Panc1 (cell line): ENCODE data around the gene RBMS3. TPM values are rescaled to one million over a fixed set of nuclear protein-coding genes. Genes with fewer than 3 reads are reported as not detected.

ENCODE experiments used
- ATAC-seq: fragments of 200-7000 bp; cut with Tn5 transposase; 2 replicates; pipeline ENCODE4 v1.9.1; 2020; ENCODE audit warnings: mild to moderate bottlenecking, moderate library complexity
- BruUV-seq: library from RNA; stranded (reverse); fragments of 400-500 nt; replicated peaks from 2 replicates; lab custom pipeline; 2021; lab: Mats Ljungman, UMichigan
- CTCF ChIA-PET: fragments of 300-600 bp; sonication (Branson Sonifier 250); formaldehyde crosslinking; loops from one replicate; lab custom pipeline; 2022; ENCODE audit warnings: antibody characterized with exemption; lab: Charles Lee
- POLR2A ChIA-PET: fragments of 300-600 bp; sonication (Branson Sonifier 250); formaldehyde crosslinking; loops from one replicate; lab custom pipeline; 2022; ENCODE audit warnings: antibody characterized with exemption; lab: Charles Lee
- DNase-seq: peaks from one replicate; pipeline ENCODE4 v3.0.0-alpha.2; 2010; ENCODE audit warnings: low read depth, low spot score
- H3K27ac ChIP-seq: 2 replicates; pipeline ENCODE4 v1.5.1; 2011; ENCODE audit warnings: mild to moderate bottlenecking, low read length, inconsistent platforms
- H3K27me3 ChIP-seq: fragments of 200-500 bp; sonication (Bioruptor generic); 2 replicates; pipeline ENCODE4 v1.6.0; 2014; ENCODE audit warnings: low read length, inconsistent platforms; ENCODE audit not compliant: control insufficient read depth, insufficient read depth
- H3K36me3 ChIP-seq: fragments of 200-500 bp; sonication (Bioruptor generic); 2 replicates; pipeline ENCODE4 v1.5.1; 2014; ENCODE audit warnings: inconsistent platforms, mild to moderate bottlenecking, low read length, moderate library complexity; ENCODE audit not compliant: control insufficient read depth, insufficient read depth
- H3K4me1 ChIP-seq: 2 replicates; pipeline ENCODE4 v1.5.1; 2011; ENCODE audit warnings: inconsistent platforms, mild to moderate bottlenecking, low read length, moderate library complexity; ENCODE audit not compliant: control insufficient read depth, insufficient read depth
- H3K4me3 ChIP-seq, 2 experiments: 2 replicates each; pipeline ENCODE4 v1.5.1; 2011 to 2012; ENCODE audit warnings: low read depth in 2 of 2, low read length in 2 of 2, mild to moderate bottlenecking in 2 of 2, inconsistent platforms in 1 of 2, moderate library complexity in 1 of 2
- H3K9me3 ChIP-seq: fragments of 200-500 bp; sonication (Bioruptor generic); 2 replicates; pipeline ENCODE4 v1.5.1; 2014; ENCODE audit warnings: low read depth, mild to moderate bottlenecking, inconsistent platforms, low read length, moderate library complexity; ENCODE audit not compliant: control insufficient read depth, insufficient read depth
- CTCF ChIP-seq: fragments of 450-650 bp; IDR thresholded peaks from 2 replicates; pipeline ENCODE4 v1.5.1; 2017; ENCODE audit warnings: mild to moderate bottlenecking
- POLR2AphosphoS5 ChIP-seq: IDR thresholded peaks from 2 replicates; pipeline ENCODE4 v1.6.1; 2012; ENCODE audit warnings: mild to moderate bottlenecking, low read depth, low read length, moderate library complexity
- REST ChIP-seq, 2 experiments: IDR thresholded peaks; 2 replicates each; pipeline ENCODE4 v1.6.1; 2011 to 2012; ENCODE audit warnings: low read depth in 2 of 2, control low read depth in 1 of 2, low read length in 1 of 2, mild to moderate bottlenecking in 1 of 2, moderate library complexity in 1 of 2; ENCODE audit not compliant: insufficient read depth in 1 of 2
- SIN3A ChIP-seq: IDR thresholded peaks from 2 replicates; pipeline ENCODE4 v1.6.1; 2012; ENCODE audit warnings: low read depth, mild to moderate bottlenecking, low read length, moderate library complexity, borderline replicate concordance; ENCODE audit not compliant: insufficient read depth
- TCF7L2 ChIP-seq: IDR thresholded peaks from 2 replicates; pipeline ENCODE4 v1.6.1; 2011; ENCODE audit warnings: mild to moderate bottlenecking, low read depth, low read length, inconsistent platforms
- in situ Hi-C: cut with HindIII; loops from 2 replicates; pipeline ENCODE4 v1.10.0; 2016; ENCODE audit warnings: low sequenced_read_pairs, low pct_unique_long_range_greater_than_20kb
- intact Hi-C: fragments of 100-400 bp; cut with micrococcal nuclease; formaldehyde crosslinking; loops from one replicate; pipeline ENCODE4 v1.10.0; 2022; ENCODE audit not compliant: unreplicated experiment
- total RNA-seq: library from RNA; stranded (reverse); gene quantifications from one replicate; pipeline ENCODE4 v1.2.1, GENCODE V29; 2021; ENCODE audit not compliant: unreplicated experiment

RBMS3 gene
- total RNA-seq, 1 experiment from 2014 or later, result 1.1 TPM

GRCh38 chr3:29802057-29802456, 521.2 kb downstream of the RBMS3 start:
- intact Hi-C loops, result no loop called here
- BruUV-seq, result no TSS peak
- no peak overlapping the region for H3K27ac ChIP-seq
- ChIA-PET CTCF (no interaction called here), POLR2A (no interaction called here)
- H3K9me3 ChIP-seq, result no peaks in the 10 kb centered on the region
- ATAC-seq, result no peak
- TF ChIP-seq REST (IDR thresholded peaks at IDR 0.05; ENCODE audit: insufficient read depth in 1 of 2, low read depth in 2 of 2, low read length in 1 of 2), result no peak
- TF ChIP-seq TCF7L2, result no peak
- TF ChIP-seq CTCF, result no peak
- no peak for TF ChIP-seq POLR2AphosphoS5
- TF ChIP-seq SIN3A, result no peak
- H3K36me3 ChIP-seq, result no peaks in the 10 kb centered on the region
- H3K4me3 ChIP-seq, result no peak overlapping the region
- H3K4me1 ChIP-seq, result no peaks in the 10 kb centered on the region
- H3K27me3 ChIP-seq, result no peaks in the 10 kb centered on the region
- in situ Hi-C loops, result no loop called here
- DNase-seq, result no peak

GRCh38 chr3:29804044-29804443, 523.2 kb downstream of the RBMS3 start:
- H3K27me3 ChIP-seq, result no peaks in the 10 kb centered on the region
- TF ChIP-seq POLR2AphosphoS5 (no peak), CTCF (no peak), SIN3A (no peak), TCF7L2 (no peak), REST (IDR thresholded peaks at IDR 0.05; ENCODE audit: insufficient read depth in 1 of 2, low read depth in 2 of 2, low read length in 1 of 2) (no peak)
- no peaks in the 10 kb centered on the region for H3K9me3 ChIP-seq
- in situ Hi-C loops (no loop called here), intact Hi-C loops (no loop called here)
- ChIA-PET POLR2A (no interaction called here), CTCF (no interaction called here)
- no TSS peak for BruUV-seq
- no peaks in the 10 kb centered on the region for H3K36me3 ChIP-seq
- DNase-seq (no peak), ATAC-seq (no peak)
- H3K27ac ChIP-seq, result no peak overlapping the region
- no peaks in the 10 kb centered on the region for H3K4me1 ChIP-seq
- H3K4me3 ChIP-seq, result no peak overlapping the region
